ENCODE data around the gene ENDOU. TPM values are rescaled to one million over a fixed set of nuclear protein-coding genes. Genes with fewer than 3 reads are reported as not detected.

Gene ENDOU
- polyA plus RNA-seq, 3 donors: 0.17 to 0.40 TPM; not detected in 1

Other genes starting within 250 kb of the ENDOU start
- gene RPAP3, start 19.5 kb downstream of the ENDOU start, polyA plus RNA-seq: 10 to 100 TPM in 2 of 3 donors, 1 to 10 TPM in 1; 9.6 to 20.6 (median 19.0) TPM
- gene RAPGEF3, start 33.4 kb upstream of the ENDOU start, polyA plus RNA-seq: 1 to 10 TPM in 1 of 3 donors, under 1 TPM in 2; 0.08 to 2.5 (median 0.60) TPM
- 10 to 100 TPM in 2 of 3 donors, 1 to 10 TPM in 1; 9.4 to 19.6 (median 15.8) TPM for gene SLC48A1, start 47.7 kb upstream of the ENDOU start, polyA plus RNA-seq
- gene HDAC7, start 94.4 kb upstream of the ENDOU start, polyA plus RNA-seq: 10 to 100 TPM in 1 of 3 donors, 1 to 10 TPM in 2; 5.9 to 79.2 (median 8.4) TPM
- gene VDR, start 179.5 kb upstream of the ENDOU start, polyA plus RNA-seq: 10 to 100 TPM in 2 of 3 donors, 1 to 10 TPM in 1; 6.0 to 14.8 (median 12.8) TPM
- gene TMEM106C, start 238.1 kb upstream of the ENDOU start, polyA plus RNA-seq: 1 to 10 TPM; 8.7 to 9.7 (median 9.0) TPM